ENCODE data around the gene IL15RA. TPM values are rescaled to one million over a fixed set of nuclear protein-coding genes. Genes with fewer than 3 reads are reported as not detected.

Gene IL15RA
- total RNA-seq, 4 donors from 2014 or later = 19.4 to 38.0 (median 34.9) TPM

DNA sequence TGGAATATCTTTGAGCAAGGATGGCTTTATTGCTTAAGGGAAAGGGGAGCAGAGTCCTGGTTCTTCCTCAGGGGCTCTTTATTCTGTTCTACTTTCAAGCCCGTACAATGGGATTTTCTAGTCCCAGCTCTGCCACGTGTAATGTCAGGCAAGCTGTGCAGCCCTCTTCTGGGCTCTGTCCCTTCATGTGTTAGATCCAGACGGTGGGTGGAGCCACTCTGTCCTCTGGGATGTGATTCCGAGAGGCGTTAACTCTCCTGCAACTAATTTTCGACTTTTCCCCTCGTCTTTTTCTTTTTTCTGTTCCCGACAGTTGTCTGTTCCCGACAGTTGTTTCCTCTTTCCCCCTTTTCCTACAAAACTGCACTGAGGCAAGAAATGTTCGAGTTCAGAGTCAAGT is 52.5 kb downstream of the IL15RA start:
- Histone ChIP-seq H3K4me3 (no peak overlapping the region), H3K27me3 (no peaks in the 10 kb centered on the region), H3K9me3 (no peaks in the 10 kb centered on the region), H3K36me3 (peaks cover 0 to 97% (median 0%) of the 10 kb centered on the region in 3 donors), H3K27ac (no peak overlapping the region), H3K4me1 (no peaks in the 10 kb centered on the region)
- TF ChIP-seq, protein P1, sequence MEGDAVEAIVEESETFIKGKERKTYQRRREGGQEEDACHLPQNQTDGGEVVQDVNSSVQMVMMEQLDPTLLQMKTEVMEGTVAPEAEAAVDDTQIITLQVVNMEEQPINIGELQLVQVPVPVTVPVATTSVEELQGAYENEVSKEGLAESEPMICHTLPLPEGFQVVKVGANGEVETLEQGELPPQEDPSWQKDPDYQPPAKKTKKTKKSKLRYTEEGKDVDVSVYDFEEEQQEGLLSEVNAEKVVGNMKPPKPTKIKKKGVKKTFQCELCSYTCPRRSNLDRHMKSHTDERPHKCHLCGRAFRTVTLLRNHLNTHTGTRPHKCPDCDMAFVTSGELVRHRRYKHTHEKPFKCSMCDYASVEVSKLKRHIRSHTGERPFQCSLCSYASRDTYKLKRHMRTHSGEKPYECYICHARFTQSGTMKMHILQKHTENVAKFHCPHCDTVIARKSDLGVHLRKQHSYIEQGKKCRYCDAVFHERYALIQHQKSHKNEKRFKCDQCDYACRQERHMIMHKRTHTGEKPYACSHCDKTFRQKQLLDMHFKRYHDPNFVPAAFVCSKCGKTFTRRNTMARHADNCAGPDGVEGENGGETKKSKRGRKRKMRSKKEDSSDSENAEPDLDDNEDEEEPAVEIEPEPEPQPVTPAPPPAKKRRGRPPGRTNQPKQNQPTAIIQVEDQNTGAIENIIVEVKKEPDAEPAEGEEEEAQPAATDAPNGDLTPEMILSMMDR (IDR thresholded peaks at IDR 0.05) = no peak
- no peak for TF ChIP-seq POLR2A (IDR thresholded peaks at IDR 0.05)
- no peak for DNase-seq

- H3K27ac ChIP-seq = no peak overlapping the region
- no peaks in the 10 kb centered on the region for H3K4me1 ChIP-seq
- H3K27me3 ChIP-seq = no peaks in the 10 kb centered on the region
- no peak overlapping the region for H3K4me3 ChIP-seq
- TF ChIP-seq, protein P1 (IDR thresholded peaks at IDR 0.05) = no peak
- TF ChIP-seq POLR2A (IDR thresholded peaks at IDR 0.05) = no peak
- H3K9me3 ChIP-seq = no peaks in the 10 kb centered on the region
- no peak for DNase-seq
- peaks cover 0 to 100% (median 0%) of the 10 kb centered on the region in 3 donors for H3K36me3 ChIP-seq
Observed at GRCh38 chr10:5921746-5922145, 55.6 kb downstream of the IL15RA start.

GRCh38 chr10:5919568-5919967 is 57.8 kb downstream of the IL15RA start:
- no peaks in the 10 kb centered on the region for H3K9me3 ChIP-seq
- H3K27ac ChIP-seq = no peak overlapping the region
- H3K27me3 ChIP-seq = no peaks in the 10 kb centered on the region
- peaks cover 0 to 98% (median 0%) of the 10 kb centered on the region in 3 donors for H3K36me3 ChIP-seq
- no peak overlapping the region for H3K4me3 ChIP-seq
- no peaks in the 10 kb centered on the region for H3K4me1 ChIP-seq
- no peak for TF ChIP-seq POLR2A (IDR thresholded peaks at IDR 0.05)
- TF ChIP-seq, protein P1 (IDR thresholded peaks at IDR 0.05) = no peak
- no peak for DNase-seq

GRCh38 chr10:5918763-5919162 is 58.6 kb downstream of the IL15RA start:
- Histone ChIP-seq H3K4me3 (no peak overlapping the region), H3K36me3 (peaks cover 0 to 98% (median 0%) of the 10 kb centered on the region in 3 donors), H3K27ac (no peak overlapping the region), H3K4me1 (no peaks in the 10 kb centered on the region), H3K27me3 (no peaks in the 10 kb centered on the region), H3K9me3 (no peaks in the 10 kb centered on the region)
- TF ChIP-seq, protein P1 (IDR thresholded peaks at IDR 0.05) = no peak
- TF ChIP-seq POLR2A (IDR thresholded peaks at IDR 0.05) = no peak
- DNase-seq = no peak

GRCh38 chr10:5917305-5917704 is 60.0 kb downstream of the IL15RA start:
- Histone ChIP-seq H3K27me3 (no peaks in the 10 kb centered on the region), H3K9me3 (no peaks in the 10 kb centered on the region), H3K36me3 (peaks cover 0 to 98% (median 0%) of the 10 kb centered on the region in 3 donors), H3K4me3 (no peak overlapping the region), H3K4me1 (no peaks in the 10 kb centered on the region), H3K27ac (no peak overlapping the region)
- no peak for DNase-seq
- TF ChIP-seq, protein P1 (IDR thresholded peaks at IDR 0.05) = no peak
- TF ChIP-seq POLR2A (IDR thresholded peaks at IDR 0.05) = no peak

DNA sequence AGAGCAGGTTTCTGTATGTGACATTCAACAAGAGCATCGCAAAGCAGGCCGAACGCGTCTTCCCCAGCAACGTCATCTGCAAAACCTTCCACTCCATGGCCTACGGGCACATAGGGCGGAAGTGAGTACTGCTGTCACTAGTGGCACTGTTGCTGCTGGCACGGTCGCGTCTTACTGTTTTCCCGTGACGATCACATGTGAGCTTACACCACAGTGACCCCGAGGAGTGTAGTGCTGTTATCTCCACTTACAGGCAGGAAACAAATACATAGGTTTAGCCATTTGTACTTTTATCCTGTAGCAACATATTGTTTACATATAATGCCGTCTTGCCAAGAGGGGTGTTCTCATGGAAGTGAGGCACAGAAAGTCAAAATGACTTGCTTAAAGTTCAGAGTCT is 61.9 kb downstream of the IL15RA start:
- Histone ChIP-seq H3K4me3 (no peak overlapping the region), H3K27me3 (no peaks in the 10 kb centered on the region), H3K9me3 (no peaks in the 10 kb centered on the region), H3K27ac (no peak overlapping the region), H3K4me1 (no peaks in the 10 kb centered on the region), H3K36me3 (peaks cover 0 to 94% (median 0%) of the 10 kb centered on the region in 3 donors)
- no peak for TF ChIP-seq POLR2A (IDR thresholded peaks at IDR 0.05)
- TF ChIP-seq, protein P1 (IDR thresholded peaks at IDR 0.05) = no peak
- no peak for DNase-seq
